Endometrium (tissue), 2 donors: ENCODE data around the gene TP53BP2.
"Not testable (repeated sequence)": the region's sequence is repeated elsewhere in the genome, so short reads cannot be mapped to it uniquely, and the experiment has no call there.

Experiments used
- FAIRE-seq: peaks from 2 replicates; lab custom pipeline; 2012; peaks lifted over from hg19 to GRCh38; lab: Jason Lieb, UNC
- donor health status: control.
- donor health status: control.

Gene TP53BP2

GRCh38 chr1:223853748-223854147, 8.0 kb upstream of the TP53BP2 start:
- FAIRE-seq = no peak

GRCh38 chr1:223853275-223853674, 7.5 kb upstream of the TP53BP2 start:
- no peak for FAIRE-seq

GRCh38 chr1:223852337-223852736, 6.6 kb upstream of the TP53BP2 start:
- FAIRE-seq = no peak

GRCh38 chr1:223849352-223850254, 3.9 kb upstream of the TP53BP2 start:
- no peak for FAIRE-seq

- no peak for FAIRE-seq
Observed at GRCh38 chr1:223848536-223848935, 2.8 kb upstream of the TP53BP2 start.

- FAIRE-seq = no peak
Observed at GRCh38 chr1:223847781-223848345, 2.1 kb upstream of the TP53BP2 start.

- no peak for FAIRE-seq
Observed at GRCh38 chr1:223845037-223845809, 524 bp downstream of the TP53BP2 start.

- no peak for FAIRE-seq
Observed at GRCh38 chr1:223844787-223845036, 1.0 kb downstream of the TP53BP2 start.

- FAIRE-seq = no peak
Observed at GRCh38 chr1:223843934-223844786, 1.6 kb downstream of the TP53BP2 start.

GRCh38 chr1:223842784-223843183, 3.0 kb downstream of the TP53BP2 start:
- FAIRE-seq = no peak

- FAIRE-seq = not testable (repeated sequence)
Observed at GRCh38 chr1:223841977-223842623, 3.6 kb downstream of the TP53BP2 start.

GRCh38 chr1:223840254-223840653, 5.5 kb downstream of the TP53BP2 start:
- no peak for FAIRE-seq

GRCh38 chr1:223838125-223838854, 7.5 kb downstream of the TP53BP2 start:
- no peak for FAIRE-seq

GRCh38 chr1:223837687-223838086, 8.1 kb downstream of the TP53BP2 start:
- no peak for FAIRE-seq

- no peak for FAIRE-seq
Observed at GRCh38 chr1:223837206-223837605, 8.5 kb downstream of the TP53BP2 start.

- no peak for FAIRE-seq
Observed at GRCh38 chr1:223836586-223836985, 9.2 kb downstream of the TP53BP2 start.

GRCh38 chr1:223835754-223836153, 10.0 kb downstream of the TP53BP2 start:
- FAIRE-seq = no peak

- FAIRE-seq = no peak
Observed at GRCh38 chr1:223834660-223835263, 11.0 kb downstream of the TP53BP2 start.

- no peak for FAIRE-seq
Observed at GRCh38 chr1:223833948-223834347, 11.8 kb downstream of the TP53BP2 start.

- FAIRE-seq = no peak
Observed at GRCh38 chr1:223832637-223832943, 13.2 kb downstream of the TP53BP2 start.
